CD4-positive, CD25-positive, alpha-beta regulatory T cell (primary cell): ENCODE results near the gene GOLGA1. TPM values are rescaled to one million over a fixed set of nuclear protein-coding genes. Genes with fewer than 3 reads are reported as not detected.

Experiments
- ATAC-seq, 2 donors: fragments of 150-1000 bp; cut with Tn5 transposase; one replicate each; pipeline ENCODE4 v1.10.0; 2021; ENCODE audit warnings: low read depth in 2 of 2, moderate number of reproducible peaks in 2 of 2, moderate library complexity in 1 of 2
- DNase-seq, 3 donors: peaks; one replicate each; pipeline versions ENCODE4 v3.0.0 to v3.0.0-alpha.2; 2012 to 2022; ENCODE audit warnings: mixed read lengths in 1 of 3
- H3K27ac ChIP-seq: one replicate; pipeline ENCODE4 v1.7.0; 2013; ENCODE audit warnings: mild to moderate bottlenecking, low read length; ENCODE audit not compliant: insufficient read depth, poor library complexity, severe bottlenecking
- H3K27me3 ChIP-seq: one replicate; pipeline ENCODE4 v1.7.0; 2013; ENCODE audit warnings: low read length; ENCODE audit not compliant: control insufficient read depth, insufficient read depth
- H3K36me3 ChIP-seq: one replicate; pipeline ENCODE4 v1.7.0; 2013; ENCODE audit warnings: mild to moderate bottlenecking, low read length, moderate library complexity; ENCODE audit not compliant: control insufficient read depth, insufficient read depth
- H3K4me1 ChIP-seq: 2 replicates; pipeline ENCODE4 v1.7.0; 2013; ENCODE audit warnings: mild to moderate bottlenecking, low read length; ENCODE audit not compliant: insufficient read depth, control insufficient read depth, poor library complexity, severe bottlenecking
- H3K4me3 ChIP-seq: one replicate; pipeline ENCODE4 v1.7.0; 2013; ENCODE audit warnings: low read depth, mild to moderate bottlenecking, low read length, moderate library complexity
- H3K9me3 ChIP-seq, 2 experiments: 1 replicate in 1 of 2; 2 replicates in 1 of 2; pipeline ENCODE4 v1.7.0; 2013; ENCODE audit warnings: low read length in 2 of 2, mild to moderate bottlenecking in 1 of 2, moderate library complexity in 1 of 2; ENCODE audit not compliant: control insufficient read depth in 2 of 2
- H3K27ac Mint-ChIP-seq, 3 donors: one replicate each; pipeline ENCODE4 v1.8.0; 2020 to 2022; ENCODE audit warnings: mild to moderate bottlenecking in 3 of 3, mixed read lengths in 3 of 3, moderate library complexity in 2 of 3
- H3K27me3 Mint-ChIP-seq: one replicate; pipeline ENCODE4 v1.8.0; 2022; ENCODE audit warnings: mild to moderate bottlenecking, mixed read lengths
- H3K36me3 Mint-ChIP-seq: one replicate; pipeline ENCODE4 v1.8.0; 2020; ENCODE audit warnings: mixed read lengths
- H3K4me1 Mint-ChIP-seq, 4 donors: one replicate each; pipeline ENCODE4 v1.8.0; 2020 to 2022; ENCODE audit warnings: mixed read lengths in 4 of 4, mild to moderate bottlenecking in 1 of 4
- H3K4me3 Mint-ChIP-seq, 4 donors: one replicate each; pipeline ENCODE4 v1.8.0; 2020 to 2022; ENCODE audit warnings: mild to moderate bottlenecking in 4 of 4, mixed read lengths in 4 of 4, moderate library complexity in 3 of 4
- H3K9me3 Mint-ChIP-seq, 7 donors: one replicate each; pipeline ENCODE4 v1.8.0; 2020 to 2022; ENCODE audit warnings: mixed read lengths in 7 of 7, mild to moderate bottlenecking in 3 of 7, moderate library complexity in 2 of 7
- polyA plus RNA-seq, 4 donors: library from polyadenylated mRNA; unstranded; fragments of 300-500 nt; fragmentation: Illumina TruSeq; gene quantifications; one replicate each; pipeline ENCODE4 v1.2.3, GENCODE V29; 2021
- total RNA-seq: library from RNA; stranded (reverse); gene quantifications from one replicate; pipeline ENCODE4 v1.2.3, GENCODE V29; 2022

Gene GOLGA1
- total and polyA plus RNA-seq, 5 donors from 2014 or later = 4.8 to 29.1 (median 6.4) TPM

DNA sequence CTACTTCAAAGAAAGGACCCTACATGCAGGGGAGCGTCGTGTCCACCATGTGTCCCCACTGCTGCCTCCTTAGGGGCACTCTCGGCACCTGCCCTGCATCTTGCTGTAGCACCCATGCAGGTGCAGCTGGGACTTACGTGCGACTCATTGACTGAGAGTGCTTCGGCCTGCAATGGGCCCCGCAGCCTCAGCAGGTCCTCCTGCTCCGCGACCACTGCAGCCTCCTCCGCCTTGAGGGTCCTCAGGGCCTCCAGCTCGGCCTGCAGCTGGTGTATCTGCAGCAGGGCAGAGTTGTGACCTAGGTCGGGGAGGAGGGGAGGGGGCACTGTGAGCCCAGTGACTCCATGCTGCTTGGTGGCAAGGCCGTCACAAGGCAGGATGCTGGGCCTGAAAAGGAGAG lies 51.9 kb downstream of the GOLGA1 start:
- Mint-ChIP-seq H3K4me1 (peaks cover 0 to 3% (median 0%) of the 10 kb centered on the region in 4 donors), H3K27ac (no peak overlapping the region), H3K36me3 (peaks cover 52% of the 10 kb centered on the region), H3K4me3 (no peak overlapping the region), H3K9me3 (no peaks in the 10 kb centered on the region), H3K27me3 (no peaks in the 10 kb centered on the region)
- ATAC-seq (no peak), DNase-seq (no peak)
- no peaks in the 10 kb centered on the region for H3K27me3 ChIP-seq
- H3K4me3 ChIP-seq = no peak overlapping the region
- peaks cover 73% of the 10 kb centered on the region for H3K36me3 ChIP-seq
- H3K4me1 ChIP-seq = no peaks in the 10 kb centered on the region
- no peaks in the 10 kb centered on the region for H3K9me3 ChIP-seq
- no peak overlapping the region for H3K27ac ChIP-seq

DNA sequence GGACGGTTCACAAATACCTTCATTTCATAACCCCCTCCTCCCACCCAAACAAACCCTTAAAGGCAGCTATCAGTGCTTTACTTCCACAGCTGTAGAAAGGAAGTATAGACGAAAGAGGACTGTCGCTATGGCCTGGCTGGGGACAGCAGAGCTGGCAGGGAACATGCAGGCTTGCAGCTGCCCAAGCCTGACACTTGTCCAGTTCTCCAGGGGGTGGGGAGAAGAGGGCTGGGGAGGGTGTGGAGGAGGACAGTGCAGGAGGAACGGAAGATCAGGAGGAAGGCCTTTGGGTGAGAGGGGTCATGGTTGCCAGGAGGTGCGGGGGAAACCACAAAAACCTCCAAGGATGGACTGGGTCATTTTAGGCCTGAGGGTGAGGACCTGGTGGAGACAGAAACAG lies 53.1 kb downstream of the GOLGA1 start:
- Mint-ChIP-seq H3K9me3 (no peaks in the 10 kb centered on the region), H3K36me3 (peaks cover 49% of the 10 kb centered on the region), H3K27ac (no peak overlapping the region), H3K4me1 (no peaks in the 10 kb centered on the region), H3K4me3 (no peak overlapping the region), H3K27me3 (no peaks in the 10 kb centered on the region)
- H3K36me3 ChIP-seq = peaks cover 67% of the 10 kb centered on the region
- DNase-seq = no peak
- no peaks in the 10 kb centered on the region for H3K27me3 ChIP-seq
- H3K27ac ChIP-seq = no peak overlapping the region
- H3K9me3 ChIP-seq = no peaks in the 10 kb centered on the region
- ATAC-seq = no peak
- H3K4me3 ChIP-seq = no peak overlapping the region
- no peaks in the 10 kb centered on the region for H3K4me1 ChIP-seq

DNA sequence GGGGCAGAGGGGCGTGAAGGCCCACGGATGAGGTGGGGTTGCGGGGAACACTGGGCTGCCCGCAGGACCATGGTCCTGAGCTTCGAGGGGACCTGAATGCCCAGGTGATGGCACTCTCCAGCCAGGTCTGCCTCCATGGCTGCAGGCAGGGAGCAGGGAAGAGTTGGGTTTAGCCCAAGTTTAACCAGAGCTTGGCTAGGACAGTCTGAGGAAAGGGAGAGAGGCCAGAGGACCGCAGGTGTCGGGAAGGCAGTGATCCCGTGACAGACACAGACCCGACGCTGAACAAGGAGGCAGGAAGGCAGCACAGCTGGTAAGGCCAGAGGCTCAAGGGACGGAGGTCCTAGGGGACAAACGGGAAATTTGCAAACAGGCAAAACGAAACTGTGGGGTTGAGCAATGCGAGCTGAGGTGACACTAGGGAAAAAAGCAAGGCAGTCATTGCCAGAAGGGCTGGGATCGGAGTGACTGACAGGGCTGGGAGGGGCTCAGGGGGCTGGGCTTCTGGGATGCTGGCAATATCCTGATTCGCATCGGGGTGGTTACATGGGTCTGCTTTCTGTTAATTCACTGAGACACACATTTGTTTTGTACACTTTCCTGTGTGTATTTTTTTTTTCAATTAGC lies 53.9 kb downstream of the GOLGA1 start:
- Mint-ChIP-seq H3K9me3 (no peaks in the 10 kb centered on the region), H3K4me1 (no peaks in the 10 kb centered on the region), H3K4me3 (no peak overlapping the region), H3K27me3 (no peaks in the 10 kb centered on the region), H3K36me3 (peaks cover 49% of the 10 kb centered on the region), H3K27ac (peak overlapping the region in 1 of 3 donors; percentile 86)
- Histone ChIP-seq H3K4me3 (no peak overlapping the region), H3K4me1 (no peaks in the 10 kb centered on the region), H3K9me3 (no peaks in the 10 kb centered on the region), H3K27me3 (no peaks in the 10 kb centered on the region), H3K27ac (no peak overlapping the region), H3K36me3 (peaks cover 73% of the 10 kb centered on the region)
- no peak for ATAC-seq
- no peak for DNase-seq

DNA sequence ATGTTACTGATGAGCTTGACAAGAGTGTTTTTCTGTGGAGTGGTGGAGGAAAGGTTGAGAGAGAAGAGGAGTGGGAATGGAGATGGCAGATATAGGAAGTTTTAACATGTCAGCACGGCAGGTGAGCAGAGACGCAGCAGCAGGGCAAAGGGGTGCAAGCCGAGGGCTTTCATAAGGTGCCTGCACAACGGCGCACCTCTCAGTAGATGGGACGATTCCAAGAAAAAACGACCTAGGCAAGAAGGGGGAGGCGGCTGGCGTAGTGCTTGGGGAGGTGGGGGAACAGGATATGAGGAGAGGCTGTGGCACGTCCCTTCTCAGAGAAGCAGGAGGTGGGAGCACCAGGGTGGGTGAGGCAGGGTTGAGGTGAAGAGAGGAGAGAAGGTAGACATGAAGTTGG lies 54.4 kb downstream of the GOLGA1 start:
- ATAC-seq = no peak
- Histone ChIP-seq H3K4me1 (peaks cover under 1% of the 10 kb centered on the region), H3K4me3 (no peak overlapping the region), H3K36me3 (peaks cover 77% of the 10 kb centered on the region), H3K27me3 (no peaks in the 10 kb centered on the region), H3K27ac (no peak overlapping the region), H3K9me3 (no peaks in the 10 kb centered on the region)
- Mint-ChIP-seq H3K4me1 (peaks cover 0 to 3% (median 0%) of the 10 kb centered on the region in 4 donors), H3K9me3 (no peaks in the 10 kb centered on the region), H3K36me3 (peaks cover 52% of the 10 kb centered on the region), H3K4me3 (no peak overlapping the region), H3K27me3 (no peaks in the 10 kb centered on the region), H3K27ac (peak overlapping the region in 1 of 3 donors; percentile 86)
- no peak for DNase-seq

DNA sequence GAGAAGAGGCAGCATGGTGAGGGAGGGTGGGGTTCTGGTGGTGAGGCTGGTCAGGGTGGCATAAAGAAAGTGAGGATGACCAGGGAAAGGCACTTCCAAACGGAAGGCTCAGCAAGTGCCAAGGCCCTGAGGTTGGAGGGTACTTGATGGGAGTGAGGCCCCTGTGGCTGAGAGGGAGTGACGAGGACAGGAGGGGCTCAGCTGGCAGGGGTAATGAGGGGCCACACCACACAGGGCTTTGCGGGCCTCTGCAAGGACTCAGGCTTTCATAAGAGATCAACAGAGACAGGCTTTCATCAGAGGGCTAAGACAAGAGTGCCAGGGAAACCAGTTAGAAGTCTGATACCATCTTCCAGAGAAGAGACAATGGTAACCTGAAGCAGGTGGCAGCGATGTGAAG lies 55.3 kb downstream of the GOLGA1 start:
- Histone ChIP-seq H3K4me1 (peaks cover 5% of the 10 kb centered on the region), H3K27ac (no peak overlapping the region), H3K36me3 (peaks cover 78% of the 10 kb centered on the region), H3K4me3 (no peak overlapping the region), H3K27me3 (no peaks in the 10 kb centered on the region), H3K9me3 (no peaks in the 10 kb centered on the region)
- no peak overlapping the region for H3K27ac Mint-ChIP-seq
- no peak overlapping the region for H3K4me3 Mint-ChIP-seq
- no peaks in the 10 kb centered on the region for H3K9me3 Mint-ChIP-seq
- ATAC-seq (no peak), DNase-seq (no peak)
- peaks cover 46% of the 10 kb centered on the region for H3K36me3 Mint-ChIP-seq
- H3K4me1 Mint-ChIP-seq = peaks cover 0 to 12% (median 0%) of the 10 kb centered on the region in 4 donors
- H3K27me3 Mint-ChIP-seq = no peaks in the 10 kb centered on the region

DNA sequence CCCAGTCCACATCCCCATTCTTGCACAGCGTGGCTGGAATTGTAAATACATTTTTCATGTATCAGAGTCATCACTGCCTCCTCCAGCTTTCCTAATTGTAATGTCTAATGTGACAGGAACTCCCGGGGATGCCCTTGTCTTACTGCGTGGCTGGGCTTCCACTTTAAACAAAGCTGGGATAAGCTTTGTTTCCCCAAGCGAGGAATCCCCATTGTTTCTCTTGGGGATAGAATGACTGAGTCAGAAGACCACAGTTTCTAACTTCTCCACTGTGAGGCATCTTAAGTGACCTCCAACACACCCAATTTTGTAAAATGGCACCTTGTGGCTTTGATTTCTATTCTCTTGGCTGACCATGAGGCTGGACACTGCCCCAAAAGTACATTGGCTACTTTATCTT lies 56.5 kb downstream of the GOLGA1 start:
- H3K27ac Mint-ChIP-seq = no peak overlapping the region
- no peak overlapping the region for H3K4me3 Mint-ChIP-seq
- no peaks in the 10 kb centered on the region for H3K9me3 Mint-ChIP-seq
- DNase-seq (no peak), ATAC-seq (no peak)
- peaks cover 0 to 12% (median 0%) of the 10 kb centered on the region in 4 donors for H3K4me1 Mint-ChIP-seq
- Histone ChIP-seq H3K36me3 (peaks cover 78% of the 10 kb centered on the region), H3K27me3 (no peaks in the 10 kb centered on the region), H3K27ac (no peak overlapping the region), H3K4me3 (no peak overlapping the region), H3K4me1 (peaks cover 5% of the 10 kb centered on the region), H3K9me3 (no peaks in the 10 kb centered on the region)
- peaks cover 36% of the 10 kb centered on the region for H3K36me3 Mint-ChIP-seq
- H3K27me3 Mint-ChIP-seq = no peaks in the 10 kb centered on the region

DNA sequence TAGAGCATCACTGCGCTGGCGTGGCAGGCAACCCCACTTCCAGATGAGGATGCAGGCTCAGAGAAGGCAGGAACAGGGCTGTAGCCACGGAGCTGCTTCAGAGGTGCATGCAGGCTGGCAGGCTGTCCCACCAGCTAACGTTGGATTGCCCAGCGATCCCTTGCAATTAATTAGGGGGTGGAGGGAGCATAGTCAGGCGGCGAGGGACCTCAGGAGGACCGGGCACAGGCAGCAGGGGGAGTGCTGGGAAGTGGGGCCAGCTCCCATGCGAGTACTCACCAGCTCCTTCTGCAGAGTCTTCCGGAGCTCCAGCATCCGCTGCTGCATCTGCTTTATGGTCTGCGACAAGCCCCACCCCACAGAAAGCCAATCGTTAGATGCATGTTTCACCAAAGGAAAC lies 58.7 kb downstream of the GOLGA1 start:
- DNase-seq (no peak), ATAC-seq (no peak)
- no peaks in the 10 kb centered on the region for H3K27me3 Mint-ChIP-seq
- peaks cover 39% of the 10 kb centered on the region for H3K36me3 Mint-ChIP-seq
- Histone ChIP-seq H3K4me3 (no peak overlapping the region), H3K4me1 (peaks cover 5% of the 10 kb centered on the region), H3K9me3 (no peaks in the 10 kb centered on the region), H3K27me3 (no peaks in the 10 kb centered on the region), H3K36me3 (peaks cover 78% of the 10 kb centered on the region), H3K27ac (no peak overlapping the region)
- peaks cover 0 to 13% (median under 1%) of the 10 kb centered on the region in 4 donors for H3K4me1 Mint-ChIP-seq
- no peak overlapping the region for H3K4me3 Mint-ChIP-seq
- no peaks in the 10 kb centered on the region for H3K9me3 Mint-ChIP-seq
- H3K27ac Mint-ChIP-seq = no peak overlapping the region

DNA sequence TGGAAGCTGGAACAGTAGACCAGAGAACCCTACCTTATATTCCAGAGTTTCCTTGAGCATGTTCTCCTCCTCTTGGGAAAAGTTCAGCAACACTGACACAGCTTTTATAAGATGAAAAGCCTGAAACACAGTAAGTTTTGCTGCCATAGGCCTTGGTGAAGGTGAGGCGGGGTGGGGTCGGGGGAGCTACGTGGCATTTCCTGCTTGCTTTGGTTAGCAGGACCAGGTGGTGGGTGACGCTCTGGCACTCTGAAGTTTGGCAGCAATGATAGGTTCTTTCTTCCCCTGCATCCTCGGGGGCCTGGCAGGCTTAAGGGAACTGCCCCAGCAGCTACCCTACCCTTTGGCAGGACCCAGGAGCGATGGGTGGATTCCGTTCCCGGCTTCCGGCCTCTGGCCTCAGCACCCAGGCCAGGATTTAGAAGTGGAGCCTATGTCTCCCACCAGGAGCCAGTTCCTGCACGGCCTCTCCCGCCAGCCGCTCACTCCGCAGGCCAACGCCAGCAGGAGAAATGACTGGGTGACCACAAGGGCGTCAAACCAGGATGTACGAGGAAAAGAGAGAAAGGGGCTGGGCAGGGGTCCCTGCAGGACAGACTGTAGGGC lies 59.6 kb downstream of the GOLGA1 start:
- Histone ChIP-seq H3K9me3 (no peaks in the 10 kb centered on the region), H3K4me3 (no peak overlapping the region), H3K36me3 (peaks cover 78% of the 10 kb centered on the region), H3K27ac (no peak overlapping the region), H3K4me1 (peaks cover 5% of the 10 kb centered on the region), H3K27me3 (no peaks in the 10 kb centered on the region)
- H3K9me3 Mint-ChIP-seq = no peaks in the 10 kb centered on the region
- peak overlapping the region in 2 of 3 donors; percentile 38 to 80 for H3K27ac Mint-ChIP-seq
- H3K4me1 Mint-ChIP-seq = peaks cover 0 to 18% (median 3%) of the 10 kb centered on the region in 4 donors
- ATAC-seq = no peak
- peak in 2 of 3 donors; percentile 17 to 53 for DNase-seq
- H3K4me3 Mint-ChIP-seq = no peak overlapping the region
- H3K27me3 Mint-ChIP-seq = no peaks in the 10 kb centered on the region
- H3K36me3 Mint-ChIP-seq = peaks cover 35% of the 10 kb centered on the region
